T-helper 1 cell treated with Interleukin-12 subunit alpha and Interleukin-12 subunit beta and Interleukin-4 antibody, amounts not matched to agents 30 μg/mL and 1 μg/mL, for 36 hours (primary cell): ENCODE results near the gene RNASE9.
A peak's percentile ranks its signal among the peaks of the same experiment; 100 is the strongest.

Source experiments
- H3K27ac Mint-ChIP-seq: one replicate; pipeline ENCODE4 v1.8.0; 2021; ENCODE audit warnings: mild to moderate bottlenecking, mixed read lengths
- H3K27me3 Mint-ChIP-seq: one replicate; pipeline ENCODE4 v1.8.0; 2021; ENCODE audit warnings: low read depth, mixed read lengths
- H3K36me3 Mint-ChIP-seq: one replicate; pipeline ENCODE4 v1.8.0; 2021; ENCODE audit warnings: low read depth, mixed read lengths
- H3K4me1 Mint-ChIP-seq: one replicate; pipeline ENCODE4 v1.8.0; 2021; ENCODE audit warnings: low read depth, mixed read lengths
- H3K4me3 Mint-ChIP-seq: one replicate; pipeline ENCODE4 v1.8.0; 2021; ENCODE audit warnings: mild to moderate bottlenecking, moderate library complexity, mixed read lengths
- H3K9me3 Mint-ChIP-seq: one replicate; pipeline ENCODE4 v1.8.0; 2021; ENCODE audit warnings: mixed read lengths

RNASE9 gene

GRCh38 chr14:20559461-20559904 is 1.4 kb downstream of the RNASE9 start:
- Mint-ChIP-seq H3K4me1 (no peaks in the 10 kb centered on the region), H3K9me3 (no peaks in the 10 kb centered on the region), H3K4me3 (no peak overlapping the region), H3K27me3 (peaks cover 4% of the 10 kb centered on the region), H3K27ac (no peak overlapping the region), H3K36me3 (no peaks in the 10 kb centered on the region)

DNA sequence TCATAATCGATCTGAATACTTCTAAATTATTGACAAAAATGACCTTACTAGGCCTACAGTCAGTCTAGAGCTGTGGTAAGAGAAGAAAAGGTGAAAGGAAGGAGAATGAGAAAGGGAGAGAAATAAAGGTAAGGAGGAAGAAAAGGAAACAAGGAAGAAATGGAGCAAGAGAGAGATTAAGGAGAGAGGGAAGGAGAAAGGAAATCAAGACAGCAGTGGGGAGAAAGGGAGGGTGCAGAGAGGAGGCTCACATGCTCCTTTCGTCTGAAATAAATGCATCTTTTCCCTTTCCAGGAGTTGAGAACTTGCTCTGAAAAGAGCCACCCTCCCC is 3.7 kb downstream of the RNASE9 start:
- H3K27me3 Mint-ChIP-seq, result peaks cover 4% of the 10 kb centered on the region
- H3K9me3 Mint-ChIP-seq, result no peaks in the 10 kb centered on the region
- H3K4me3 Mint-ChIP-seq, result no peak overlapping the region
- no peak overlapping the region for H3K27ac Mint-ChIP-seq
- no peaks in the 10 kb centered on the region for H3K4me1 Mint-ChIP-seq
- H3K36me3 Mint-ChIP-seq, result no peaks in the 10 kb centered on the region

GRCh38 chr14:20556500-20557211 is 4.2 kb downstream of the RNASE9 start:
- H3K27ac Mint-ChIP-seq, result no peak overlapping the region
- H3K9me3 Mint-ChIP-seq, result no peaks in the 10 kb centered on the region
- H3K27me3 Mint-ChIP-seq, result peaks cover 4% of the 10 kb centered on the region
- H3K4me3 Mint-ChIP-seq, result no peak overlapping the region
- no peaks in the 10 kb centered on the region for H3K4me1 Mint-ChIP-seq
- no peaks in the 10 kb centered on the region for H3K36me3 Mint-ChIP-seq

DNA sequence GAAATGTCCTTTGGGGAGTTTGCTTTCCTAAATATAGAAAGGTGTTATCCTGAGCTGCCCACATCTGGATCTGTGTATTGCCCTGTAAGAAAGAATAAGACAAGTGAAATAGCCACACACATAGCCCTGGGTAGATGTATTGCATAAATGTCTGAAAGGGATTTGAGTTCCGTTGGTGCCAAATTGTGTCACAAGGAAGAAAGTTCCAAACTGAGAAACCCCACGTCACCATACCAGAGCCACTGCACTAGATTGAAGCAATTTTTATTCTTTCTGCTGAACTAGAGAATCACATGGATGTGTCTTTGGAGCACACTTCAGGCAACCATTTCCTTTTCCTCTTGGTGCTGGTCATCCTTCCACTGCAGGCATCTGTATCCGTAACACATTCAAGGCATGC is 5.0 kb downstream of the RNASE9 start:
- H3K27ac Mint-ChIP-seq, result no peak overlapping the region

DNA sequence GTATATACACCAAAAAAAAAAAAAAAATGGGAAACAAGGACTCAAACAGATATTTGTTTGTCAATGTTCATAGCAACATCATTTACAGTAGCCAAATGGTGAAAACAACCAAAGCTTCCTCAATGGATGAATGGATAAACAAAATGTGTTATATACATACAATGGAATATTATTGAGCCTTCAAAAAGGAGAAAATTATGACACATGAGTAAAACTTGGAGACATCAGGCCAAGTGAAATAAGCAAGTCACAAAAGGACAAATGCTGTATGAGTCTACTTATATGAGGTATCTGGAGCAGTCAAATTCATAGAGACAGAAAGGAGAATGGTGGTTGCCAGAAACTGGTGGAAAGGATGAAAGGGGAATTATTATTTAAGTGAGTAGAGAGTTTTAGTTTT is 7.8 kb downstream of the RNASE9 start:
- H3K4me1 Mint-ChIP-seq, result no peaks in the 10 kb centered on the region
- H3K27ac Mint-ChIP-seq, result no peak overlapping the region
- H3K9me3 Mint-ChIP-seq, result no peaks in the 10 kb centered on the region
- no peaks in the 10 kb centered on the region for H3K36me3 Mint-ChIP-seq
- no peak overlapping the region for H3K4me3 Mint-ChIP-seq
- H3K27me3 Mint-ChIP-seq, result no peaks in the 10 kb centered on the region

More for the DNA sequence above, 5.0 kb downstream of the RNASE9 start:
- H3K27me3 Mint-ChIP-seq, result peaks cover under 1% of the 10 kb centered on the region
- H3K9me3 Mint-ChIP-seq, result no peaks in the 10 kb centered on the region
- H3K4me1 Mint-ChIP-seq, result no peaks in the 10 kb centered on the region
- no peaks in the 10 kb centered on the region for H3K36me3 Mint-ChIP-seq
- H3K4me3 Mint-ChIP-seq, result no peak overlapping the region

DNA sequence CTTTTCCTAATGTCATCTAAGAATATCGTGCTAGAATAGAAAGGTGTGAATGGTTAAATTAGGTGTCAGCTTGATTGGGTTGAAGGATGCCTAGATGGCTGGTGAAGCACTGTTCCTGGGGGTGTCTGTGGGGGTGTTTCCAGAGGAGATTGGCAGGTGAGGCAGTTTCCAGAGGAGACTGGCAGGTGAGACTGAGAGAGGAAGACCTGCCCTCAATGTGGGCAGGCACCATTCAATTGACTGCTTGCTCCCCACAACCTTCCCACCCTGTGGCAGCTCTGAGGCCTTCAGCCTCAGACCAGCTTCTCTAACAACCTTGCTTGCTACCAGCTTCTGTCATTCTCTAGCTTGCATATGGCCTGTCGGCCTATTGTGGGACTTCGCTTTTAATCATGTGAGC is 9.2 kb downstream of the RNASE9 start:
- Mint-ChIP-seq H3K4me3 (no peak overlapping the region), H3K9me3 (no peaks in the 10 kb centered on the region), H3K36me3 (no peaks in the 10 kb centered on the region), H3K4me1 (no peaks in the 10 kb centered on the region), H3K27ac (no peak overlapping the region), H3K27me3 (no peaks in the 10 kb centered on the region)

- no peak overlapping the region for H3K27ac Mint-ChIP-seq
- H3K36me3 Mint-ChIP-seq, result no peaks in the 10 kb centered on the region
Observed at GRCh38 chr14:20550926-20551325, 9.9 kb downstream of the RNASE9 start.

GRCh38 chr14:20548414-20549158 is 12.3 kb downstream of the RNASE9 start:
- Mint-ChIP-seq H3K4me1 (no peaks in the 10 kb centered on the region), H3K27ac (no peak overlapping the region), H3K4me3 (no peak overlapping the region), H3K27me3 (peaks cover 23% of the 10 kb centered on the region), H3K36me3 (no peaks in the 10 kb centered on the region), H3K9me3 (no peaks in the 10 kb centered on the region)

More at GRCh38 chr14:20550926-20551325, 9.9 kb downstream of the RNASE9 start:
- peaks cover under 1% of the 10 kb centered on the region for H3K27me3 Mint-ChIP-seq
- H3K4me3 Mint-ChIP-seq, result no peak overlapping the region
- no peaks in the 10 kb centered on the region for H3K4me1 Mint-ChIP-seq
- H3K9me3 Mint-ChIP-seq, result no peaks in the 10 kb centered on the region

DNA sequence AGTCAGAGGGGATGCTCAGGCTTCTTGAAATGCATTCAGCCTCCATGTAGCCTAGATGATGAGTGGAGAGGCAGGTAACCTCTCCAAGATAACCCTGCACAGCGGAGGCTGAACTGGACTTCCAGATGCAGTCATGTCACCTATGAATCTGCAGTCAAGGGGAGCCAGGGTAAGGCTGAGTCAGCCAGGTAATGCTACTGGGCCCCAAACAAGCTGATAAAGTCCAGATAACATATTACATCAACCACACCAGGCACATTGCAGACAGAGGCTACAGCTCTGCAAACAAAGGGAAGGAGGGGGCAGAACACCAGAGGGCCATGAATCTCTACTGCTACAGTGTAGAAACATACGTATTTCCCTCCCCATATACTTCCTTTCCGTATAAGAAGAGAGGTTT is 14.0 kb downstream of the RNASE9 start:
- Mint-ChIP-seq H3K9me3 (no peaks in the 10 kb centered on the region), H3K27ac (no peak overlapping the region), H3K4me3 (no peak overlapping the region), H3K36me3 (no peaks in the 10 kb centered on the region), H3K4me1 (no peaks in the 10 kb centered on the region), H3K27me3 (peaks cover 30% of the 10 kb centered on the region)

DNA sequence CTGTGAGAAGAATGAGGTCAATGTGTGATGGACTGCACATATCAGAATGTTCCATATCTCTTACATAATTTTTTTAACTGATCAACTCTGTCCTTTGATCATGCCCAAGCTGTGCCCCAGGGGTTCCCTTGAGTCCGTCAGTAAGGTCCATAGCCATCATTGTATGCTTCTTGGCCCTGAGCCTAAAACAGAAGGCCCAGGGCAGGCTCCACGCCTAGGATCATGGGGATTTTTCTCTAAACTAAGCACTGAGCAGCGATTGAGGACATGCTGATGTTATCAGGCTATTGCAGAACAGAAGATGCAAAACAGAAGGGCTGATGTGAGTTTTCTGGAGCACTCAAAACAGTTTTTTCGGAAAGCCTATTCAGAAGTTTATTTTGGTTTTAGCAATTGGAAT is 20.9 kb downstream of the RNASE9 start:
- peaks cover 24% of the 10 kb centered on the region for H3K27me3 Mint-ChIP-seq
- H3K27ac Mint-ChIP-seq, result no peak overlapping the region
- H3K36me3 Mint-ChIP-seq, result no peaks in the 10 kb centered on the region
- H3K4me3 Mint-ChIP-seq, result no peak overlapping the region
- H3K9me3 Mint-ChIP-seq, result no peaks in the 10 kb centered on the region
- no peaks in the 10 kb centered on the region for H3K4me1 Mint-ChIP-seq

DNA sequence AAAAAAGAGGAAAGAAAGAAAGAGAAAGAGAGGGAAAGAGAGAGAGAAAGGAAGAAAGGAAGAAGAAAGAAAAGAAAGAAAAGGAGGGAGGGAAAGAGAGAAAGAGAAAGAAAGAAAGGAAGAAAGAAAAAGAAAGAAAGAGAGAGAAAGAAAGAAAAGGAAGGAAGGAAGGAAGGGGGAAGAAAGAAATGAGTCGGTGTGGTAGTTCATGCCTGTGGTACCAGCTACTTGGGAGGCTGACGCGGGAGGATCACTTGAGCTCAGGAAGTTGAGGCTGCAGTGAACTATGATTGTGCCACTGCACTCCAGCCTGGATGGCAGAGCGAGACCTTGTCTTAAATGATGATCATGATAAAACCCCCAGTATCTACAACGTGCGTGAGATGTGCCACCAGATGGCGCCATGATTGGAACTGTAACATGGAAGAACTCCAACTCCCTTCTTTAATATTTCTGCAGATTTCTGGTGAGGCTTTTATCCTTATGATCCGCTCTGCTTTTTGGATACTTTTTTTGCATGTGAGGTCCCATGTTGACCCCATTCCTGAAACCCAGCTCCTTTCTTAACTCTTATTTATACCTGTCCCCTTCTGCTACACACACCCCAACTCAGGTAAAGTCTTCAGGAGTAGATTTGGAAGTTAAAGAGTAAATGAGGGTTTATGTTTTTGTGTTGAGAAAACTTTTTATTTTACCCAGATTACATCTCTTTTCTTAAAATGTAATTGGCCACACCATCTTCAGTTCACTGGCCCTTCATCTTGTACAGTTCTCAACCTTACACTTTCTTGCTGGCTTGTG is 29.9 kb downstream of the RNASE9 start:
- Mint-ChIP-seq H3K27ac (no peak overlapping the region), H3K36me3 (no peaks in the 10 kb centered on the region), H3K9me3 (no peaks in the 10 kb centered on the region), H3K4me1 (peaks cover 7% of the 10 kb centered on the region), H3K4me3 (peak overlapping the region; percentile 37), H3K27me3 (peaks cover 39% of the 10 kb centered on the region)

DNA sequence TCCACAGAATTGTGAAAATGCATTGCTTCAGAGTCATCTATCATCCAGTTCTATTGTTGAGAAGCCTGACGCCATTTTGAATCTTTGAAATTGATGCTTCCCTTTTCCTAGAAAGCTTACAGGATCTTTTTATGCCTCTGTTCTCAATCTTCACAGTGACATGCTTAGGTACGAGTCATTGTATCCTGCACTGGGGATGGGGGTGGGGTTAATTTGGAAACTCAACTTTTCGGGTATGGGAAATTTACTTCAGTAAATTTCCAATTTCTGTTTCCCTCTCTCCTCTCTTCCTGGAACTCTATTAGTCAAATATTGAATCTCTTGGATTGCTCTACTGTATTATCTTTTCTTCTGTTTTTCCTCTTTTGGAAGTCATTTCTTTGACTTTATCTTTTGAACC is 31.0 kb downstream of the RNASE9 start:
- Mint-ChIP-seq H3K36me3 (no peaks in the 10 kb centered on the region), H3K4me1 (peaks cover 7% of the 10 kb centered on the region), H3K4me3 (no peak overlapping the region), H3K9me3 (no peaks in the 10 kb centered on the region), H3K27me3 (peaks cover 35% of the 10 kb centered on the region), H3K27ac (no peak overlapping the region)

GRCh38 chr14:20524027-20524426 is 36.8 kb downstream of the RNASE9 start:
- no peaks in the 10 kb centered on the region for H3K4me1 Mint-ChIP-seq
- H3K9me3 Mint-ChIP-seq, result no peaks in the 10 kb centered on the region
- H3K4me3 Mint-ChIP-seq, result no peak overlapping the region
- no peaks in the 10 kb centered on the region for H3K36me3 Mint-ChIP-seq
- H3K27ac Mint-ChIP-seq, result no peak overlapping the region
- peaks cover 21% of the 10 kb centered on the region for H3K27me3 Mint-ChIP-seq

DNA sequence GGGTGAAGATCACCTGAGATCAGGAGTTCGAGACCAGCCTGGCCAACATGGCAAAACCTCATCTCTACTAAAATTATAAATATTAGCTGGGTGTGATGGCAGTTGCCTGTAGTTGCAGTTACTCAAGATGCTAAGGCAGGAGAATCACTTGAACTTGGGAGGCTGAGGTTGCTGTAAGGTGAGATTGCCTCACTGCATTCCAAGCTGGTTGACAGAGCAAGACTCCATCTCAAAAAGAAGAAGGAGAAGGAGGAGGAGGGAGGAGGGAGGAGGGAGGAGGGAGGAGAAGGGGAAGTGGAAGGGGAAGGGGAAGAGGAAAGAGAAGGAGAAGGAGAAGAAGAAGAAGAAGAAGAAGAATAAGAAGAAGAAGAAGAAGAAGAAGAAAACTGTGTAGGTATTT is 38.5 kb downstream of the RNASE9 start:
- Mint-ChIP-seq H3K36me3 (no peaks in the 10 kb centered on the region), H3K27ac (no peak overlapping the region), H3K4me3 (no peak overlapping the region), H3K9me3 (no peaks in the 10 kb centered on the region), H3K4me1 (no peaks in the 10 kb centered on the region), H3K27me3 (peaks cover 10% of the 10 kb centered on the region)

DNA sequence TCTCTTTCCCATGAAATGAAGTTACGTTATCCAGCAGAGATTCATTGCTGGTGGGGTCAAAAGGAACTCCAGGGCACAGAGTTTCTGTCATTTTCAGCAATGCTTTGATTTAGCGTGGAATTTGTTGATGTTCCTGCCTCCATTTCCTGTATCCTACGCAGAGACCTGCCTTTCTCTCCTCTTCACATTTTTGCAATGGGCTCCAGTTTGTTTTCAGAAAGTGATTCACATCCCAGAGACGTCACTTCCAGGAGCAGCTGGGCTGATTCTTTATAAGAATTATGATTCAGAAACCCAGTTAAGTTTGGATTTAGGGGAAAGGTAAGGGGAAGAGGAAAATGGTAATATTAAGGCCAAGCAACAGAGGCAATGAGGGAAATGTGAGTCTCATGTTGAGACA is 43.9 kb downstream of the RNASE9 start:
- Mint-ChIP-seq H3K4me3 (no peak overlapping the region), H3K36me3 (no peaks in the 10 kb centered on the region), H3K27me3 (peaks cover 6% of the 10 kb centered on the region), H3K27ac (no peak overlapping the region), H3K4me1 (no peaks in the 10 kb centered on the region), H3K9me3 (no peaks in the 10 kb centered on the region)
